Calu3 (cell line): ENCODE measurements around the gene MAP7D1. TPM values are rescaled to one million over a fixed set of nuclear protein-coding genes. Genes with fewer than 3 reads are reported as not detected.

Experiments
- Bru-seq: library from RNA; stranded (reverse); fragments of 400-500 nt; gene quantifications from one replicate; lab custom pipeline; 2021; lab: Mats Ljungman, UMichigan
- BruChase-seq, 2 experiments: library from RNA; stranded (reverse); fragments of 400-500 nt; gene quantifications; one replicate each; lab custom pipeline; 2021; lab: Mats Ljungman, UMichigan
- BruUV-seq: library from RNA; stranded (reverse); fragments of 400-500 nt; replicated peaks from 2 replicates; lab custom pipeline; 2021; lab: Mats Ljungman, UMichigan
- CTCF ChIA-PET: fragments of 300-600 bp; sonication (Branson Sonifier 250); formaldehyde crosslinking; loops from one replicate; lab custom pipeline; 2022; ENCODE audit warnings: antibody characterized with exemption; lab: Charles Lee
- DNase-seq: peaks from one replicate; pipeline ENCODE4 v3.0.0; 2022
- H3K27ac Mint-ChIP-seq: one replicate; pipeline ENCODE4 v1.8.0; 2022; ENCODE audit warnings: mixed read lengths; ENCODE audit not compliant: unreplicated experiment
- H3K27me3 Mint-ChIP-seq: one replicate; pipeline ENCODE4 v1.8.0; 2022; ENCODE audit warnings: mixed read lengths; ENCODE audit not compliant: unreplicated experiment
- H3K36me3 Mint-ChIP-seq: one replicate; pipeline ENCODE4 v1.8.0; 2022; ENCODE audit warnings: mild to moderate bottlenecking, moderate library complexity, mixed read lengths; ENCODE audit not compliant: insufficient read depth, unreplicated experiment
- H3K4me1 Mint-ChIP-seq: one replicate; pipeline ENCODE4 v1.8.0; 2022; ENCODE audit warnings: mild to moderate bottlenecking, low read depth, mixed read lengths; ENCODE audit not compliant: unreplicated experiment
- H3K4me3 Mint-ChIP-seq: one replicate; pipeline ENCODE4 v1.8.0; 2022; ENCODE audit warnings: mild to moderate bottlenecking, low read depth, moderate library complexity, mixed read lengths; ENCODE audit not compliant: unreplicated experiment
- H3K9me3 Mint-ChIP-seq: one replicate; pipeline ENCODE4 v1.8.0; 2022; ENCODE audit warnings: low read depth, mixed read lengths; ENCODE audit not compliant: unreplicated experiment
- CTCF ChIP-seq: fragments of 200-600 bp; IDR thresholded peaks from one replicate; pipeline ENCODE4 v1.8.0; 2022; ENCODE audit warnings: antibody characterized with exemption; ENCODE audit not compliant: unreplicated experiment
- intact Hi-C: fragments of 100-400 bp; cut with micrococcal nuclease; formaldehyde crosslinking; loops from one replicate; pipeline ENCODE4 v1.10.0; 2022; ENCODE audit not compliant: unreplicated experiment
- long read RNA-seq: library from polyadenylated mRNA; stranded (forward); transcript quantifications from one replicate; pipeline ENCODE4 v2.0.0, GENCODE V29; 2022
- total RNA-seq: library from RNA; stranded (reverse); gene quantifications from 2 replicates; pipeline ENCODE4 v1.2.3, GENCODE V29; 2022

The MAP7D1 gene
- total RNA-seq (96.2 and 98.3 TPM in 2 replicates), Bru-seq, nascent RNA (percentile 73 among the genes with signal in this experiment), BruChase-seq, experiment 1, labeled RNA remaining after a 6-hour chase (percentile 74 among the genes with signal in this experiment), BruChase-seq, experiment 2, labeled RNA remaining after a 2-hour chase (percentile 72 among the genes with signal in this experiment)
- long read RNA-seq, transcript MAP7D1-201 (16 exons, 3,456 nt): major isoform, 11 of 71 reads
- long read RNA-seq, partial matches to known transcripts: 34 of 71 reads
- long read RNA-seq, other reads (novel, unspliced or antisense): 21 of 71 reads

DNA sequence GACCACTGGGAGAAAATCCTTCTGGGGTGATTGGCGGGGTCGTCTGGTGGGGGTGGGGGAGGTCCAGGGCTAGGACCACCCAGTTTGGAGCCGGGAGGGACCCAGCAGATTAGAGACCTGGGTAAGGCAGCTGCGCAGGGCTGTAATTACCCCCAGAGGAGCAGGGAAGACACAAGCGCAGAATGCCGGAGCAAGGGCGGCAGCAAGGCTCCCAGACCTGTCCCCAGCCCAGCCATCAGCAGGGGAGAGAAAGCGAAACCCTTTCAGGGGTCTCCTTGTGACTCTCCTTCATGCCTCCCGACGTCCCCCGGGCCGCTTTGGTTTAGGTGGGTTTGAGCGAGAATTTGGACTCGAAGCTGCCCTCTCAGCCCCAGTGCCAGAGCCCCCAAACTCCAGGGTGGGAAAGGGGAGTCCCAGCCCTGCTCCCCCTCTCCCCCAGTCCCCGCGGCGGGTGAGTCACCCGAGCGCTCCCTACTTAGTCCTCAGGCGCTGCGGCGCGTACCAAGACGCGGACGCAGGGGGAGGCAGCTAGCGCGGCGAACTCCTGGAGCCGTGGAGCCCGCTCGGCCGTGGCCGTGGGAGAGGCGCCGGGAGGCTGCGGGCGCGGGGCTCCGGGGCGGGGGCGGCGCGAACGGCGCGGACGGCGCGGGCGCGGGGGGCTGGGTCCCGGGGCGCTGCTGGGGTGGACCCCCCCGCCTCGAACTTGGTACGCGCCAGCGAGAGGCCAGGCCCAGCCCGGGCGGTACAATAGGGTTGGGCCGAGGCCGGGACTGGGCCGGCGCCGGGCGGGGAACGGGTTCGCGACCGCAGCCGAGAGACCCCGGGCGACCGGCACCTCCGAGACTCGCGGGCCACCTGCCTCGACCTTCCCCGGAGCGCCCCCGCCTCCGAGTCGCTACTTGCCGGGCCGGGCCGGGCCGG lies at the start of gene MAP7D1:
Gene MAP7D1 (plus strand): TSS at position 753 of the 921 bp plus-strand sequence. CDS start 258 bp downstream, outside the sequence.
- BruUV-seq: TSS peak; percentile 91
- intact Hi-C loops: no loop called here
- CTCF ChIA-PET: interaction anchor here (0.7 kb wide), 1 partner anchor 245 kb away, joined by 9 read pairs; no protein-coding TSS in a partner anchor

DNA sequence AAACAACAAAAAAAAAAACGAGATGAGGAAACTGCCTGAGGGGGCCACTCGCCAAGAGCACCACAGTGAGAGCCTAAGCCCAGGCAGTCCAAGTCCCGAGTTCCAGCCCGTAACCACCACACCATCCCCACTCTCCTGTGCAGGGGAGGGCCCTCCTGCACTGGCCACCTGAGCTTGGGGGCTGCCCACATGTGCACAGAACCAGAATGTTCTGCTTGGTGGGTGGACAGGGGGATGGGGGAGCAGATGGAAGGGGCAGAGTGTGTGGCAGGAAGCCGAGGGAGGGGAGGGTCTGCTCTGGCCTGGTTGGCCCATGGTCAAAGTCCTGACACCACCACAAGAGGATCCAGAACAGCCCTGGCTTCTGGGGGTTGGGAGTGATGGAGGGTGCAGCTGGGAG lies 49.7 kb upstream of the MAP7D1 start:
- no peak for TF ChIP-seq CTCF
- Mint-ChIP-seq H3K36me3 (no peaks in the 10 kb centered on the region), H3K4me1 (peaks cover 9% of the 10 kb centered on the region), H3K27ac (no peak overlapping the region), H3K4me3 (no peak overlapping the region), H3K9me3 (no peaks in the 10 kb centered on the region), H3K27me3 (peaks cover 20% of the 10 kb centered on the region)
- no TSS peak for BruUV-seq
- DNase-seq: no peak
- CTCF ChIA-PET: interaction anchor here (0.5 to 0.9 kb wide), 4 partner anchors 16 to 241 kb away, joined by 3 to 5 read pairs (median 4); no protein-coding TSS in a partner anchor
- intact Hi-C loops: no loop called here

More for the DNA sequence above, at the start of gene MAP7D1:
- peak within 1 kb of the TSS; percentile 91 for H3K4me3 Mint-ChIP-seq
- DNase-seq: peak; percentile 86
- H3K9me3 Mint-ChIP-seq: no peaks in the 10 kb centered on the region
- peaks cover 29% of the 10 kb centered on the region for H3K36me3 Mint-ChIP-seq
- no peaks in the 10 kb centered on the region for H3K27me3 Mint-ChIP-seq
- H3K27ac Mint-ChIP-seq: peak within 1 kb of the TSS; percentile 89
- TF ChIP-seq CTCF: no peak
- H3K4me1 Mint-ChIP-seq: peaks cover 31% of the 10 kb centered on the region

GRCh38 chr1:36107394-36107793 lies 48.6 kb upstream of the MAP7D1 start:
- CTCF ChIA-PET: interaction anchor here (0.8 kb wide), 1 partner anchor 28 kb away, joined by 5 read pairs; no protein-coding TSS in a partner anchor
- intact Hi-C loops: no loop called here
- BruUV-seq: no TSS peak

More at GRCh38 chr1:36107394-36107793, 48.6 kb upstream of the MAP7D1 start:
- no peak overlapping the region for H3K27ac Mint-ChIP-seq
- no peak for TF ChIP-seq CTCF
- H3K4me3 Mint-ChIP-seq: no peak overlapping the region
- H3K9me3 Mint-ChIP-seq: no peaks in the 10 kb centered on the region
- no peak for DNase-seq
- peaks cover 9% of the 10 kb centered on the region for H3K4me1 Mint-ChIP-seq
- peaks cover 23% of the 10 kb centered on the region for H3K27me3 Mint-ChIP-seq
- no peaks in the 10 kb centered on the region for H3K36me3 Mint-ChIP-seq
